Measurements from ENCODE around the gene C17orf78.

The C17orf78 gene

GRCh38 chr17:37375706-37376105 is at the start of gene C17orf78:
TSS of gene C17orf78 (plus strand) at chr17:37375985. CDS start at chr17:37376093, 108 bp downstream.
- H2AFZ ChIP-seq (ENCODE audit: low read length), result no peak within 1 kb of the TSS
- no peaks in the 10 kb centered on the region for H4K20me1 ChIP-seq (ENCODE audit: insufficient read depth, low read length, poor library complexity, severe bottlenecking)
- no peak within 1 kb of the TSS for H3K4me3 ChIP-seq (ENCODE audit: low read length, poor library complexity, severe bottlenecking)
- H3K4me2 ChIP-seq (ENCODE audit: low read depth, low read length, poor library complexity, severe bottlenecking), result no peak within 1 kb of the TSS
- H3K4me1 ChIP-seq (ENCODE audit: insufficient read depth, low read length, poor library complexity, severe bottlenecking), result no peaks in the 10 kb centered on the region
- TF ChIP-seq EZH2phosphoT487 (IDR thresholded peaks at IDR 0.05; ENCODE audit: borderline replicate concordance) (no peak), CTCF (conservative IDR thresholded peaks at IDR 0.05; ENCODE audit: low read length) (no peak)
- no peaks in the 10 kb centered on the region for H3K36me3 ChIP-seq (ENCODE audit: insufficient read depth, low read length)
- no peak within 1 kb of the TSS for H3K9ac ChIP-seq (ENCODE audit: low read depth, low read length, poor library complexity, severe bottlenecking)
- no peaks in the 10 kb centered on the region for H3F3A ChIP-seq (ENCODE audit: low read depth)
- H3K79me2 ChIP-seq (ENCODE audit: insufficient read depth, low read length), result no peaks in the 10 kb centered on the region
- no peaks in the 10 kb centered on the region for H3K27me3 ChIP-seq (ENCODE audit: insufficient read depth, low read length, poor library complexity, severe bottlenecking)
- no peaks in the 10 kb centered on the region for H3K9me2 ChIP-seq (replicated peaks; ENCODE audit: low read depth, low read length)
- no peaks in the 10 kb centered on the region for H3K9me3 ChIP-seq (ENCODE audit: insufficient read depth, low read depth, low read length)

- 0 out of 2 replicates have a peak, but pooled peaks cover 7% of the 10 kb centered on the region for H3K79me2 ChIP-seq (ENCODE audit: insufficient read depth, low read length)
These were observed 48.3 kb upstream of the C17orf78 start for GRCh38 chr17:37327341-37328090.

GRCh38 chr17:37338847-37339246 is 36.9 kb upstream of the C17orf78 start:
- Histone ChIP-seq H3K4me2 (ENCODE audit: low read depth, low read length, poor library complexity, severe bottlenecking) (no peak overlapping the region), H3K9me2 (replicated peaks; ENCODE audit: low read depth, low read length) (no peaks in the 10 kb centered on the region), H2AFZ (ENCODE audit: low read length) (no peak overlapping the region), H3K9me3 (ENCODE audit: insufficient read depth, low read depth, low read length) (no peaks in the 10 kb centered on the region), H3F3A (ENCODE audit: low read depth) (no peaks in the 10 kb centered on the region), H4K20me1 (ENCODE audit: insufficient read depth, low read length, poor library complexity, severe bottlenecking) (no peaks in the 10 kb centered on the region), H3K79me2 (ENCODE audit: insufficient read depth, low read length) (peaks cover 36% of the 10 kb centered on the region; the same call in 1 of the 2 replicates), H3K4me1 (ENCODE audit: insufficient read depth, low read length, poor library complexity, severe bottlenecking) (peaks cover 4% of the 10 kb centered on the region), H3K36me3 (ENCODE audit: insufficient read depth, low read length) (peaks cover 9% of the 10 kb centered on the region; the same call in 1 of the 2 replicates), H3K9ac (ENCODE audit: low read depth, low read length, poor library complexity, severe bottlenecking) (no peak overlapping the region), H3K4me3 (ENCODE audit: low read length, poor library complexity, severe bottlenecking) (no peak overlapping the region), H3K27me3 (ENCODE audit: insufficient read depth, low read length, poor library complexity, severe bottlenecking) (no peaks in the 10 kb centered on the region)
- TF ChIP-seq CTCF (conservative IDR thresholded peaks at IDR 0.05; ENCODE audit: low read length) (no peak), EZH2phosphoT487 (IDR thresholded peaks at IDR 0.05; ENCODE audit: borderline replicate concordance) (no peak)

More at GRCh38 chr17:37327341-37328090, 48.3 kb upstream of the C17orf78 start:
- TF ChIP-seq EZH2phosphoT487 (IDR thresholded peaks at IDR 0.05; ENCODE audit: borderline replicate concordance) (no peak), CTCF (conservative IDR thresholded peaks at IDR 0.05; ENCODE audit: low read length) (no peak)
- H3K4me3 ChIP-seq (ENCODE audit: low read length, poor library complexity, severe bottlenecking), result no peak overlapping the region
- H3F3A ChIP-seq (ENCODE audit: low read depth), result no peaks in the 10 kb centered on the region
- H3K36me3 ChIP-seq (ENCODE audit: insufficient read depth, low read length), result peaks cover 46% of the 10 kb centered on the region
- no peaks in the 10 kb centered on the region for H3K9me3 ChIP-seq (ENCODE audit: insufficient read depth, low read depth, low read length)
- H2AFZ ChIP-seq (ENCODE audit: low read length), result no peak overlapping the region
- no peaks in the 10 kb centered on the region for H3K27me3 ChIP-seq (ENCODE audit: insufficient read depth, low read length, poor library complexity, severe bottlenecking)
- H3K9me2 ChIP-seq (replicated peaks; ENCODE audit: low read depth, low read length), result no peaks in the 10 kb centered on the region
- no peaks in the 10 kb centered on the region for H4K20me1 ChIP-seq (ENCODE audit: insufficient read depth, low read length, poor library complexity, severe bottlenecking)
- no peak overlapping the region for H3K4me2 ChIP-seq (ENCODE audit: low read depth, low read length, poor library complexity, severe bottlenecking)
- no peak overlapping the region for H3K9ac ChIP-seq (ENCODE audit: low read depth, low read length, poor library complexity, severe bottlenecking)
- H3K4me1 ChIP-seq (ENCODE audit: insufficient read depth, low read length, poor library complexity, severe bottlenecking), result no peaks in the 10 kb centered on the region
